GM21360 (cell line): ENCODE measurements around the gene AGO4.
"Not testable (repeated sequence)": the region's sequence is repeated elsewhere in the genome, so short reads cannot be mapped to it uniquely, and the experiment has no call there.

ENCODE experiments used
- ATAC-seq: cut with Tn5 transposase; IDR thresholded peaks from one replicate; pipeline ENCODE4 v1.9.1; 2021; ENCODE audit warnings: mild to moderate bottlenecking, moderate library complexity; ENCODE audit not compliant: unreplicated experiment

Gene AGO4

GRCh38 chr1:35807614-35808449, at the start of gene AGO4:
Gene AGO4, plus strand, starts transcription at chr1:35808016. Its CDS starts 401 bp downstream, at chr1:35808417.
- ATAC-seq = no peak

GRCh38 chr1:35762141-35762540, 45.7 kb upstream of the AGO4 start:
- no peak for ATAC-seq

GRCh38 chr1:35763201-35763600, 44.6 kb upstream of the AGO4 start:
- ATAC-seq = no peak

GRCh38 chr1:35764283-35764682, 43.5 kb upstream of the AGO4 start:
- ATAC-seq = no peak

- no peak for ATAC-seq
These were observed 39.2 kb upstream of the AGO4 start for GRCh38 chr1:35768350-35769187.

GRCh38 chr1:35769188-35769758, 38.5 kb upstream of the AGO4 start:
- peak; percentile 75 for ATAC-seq

- ATAC-seq = no peak
These were observed 34.1 kb upstream of the AGO4 start for GRCh38 chr1:35773711-35774110.

GRCh38 chr1:35776172-35776571, 31.6 kb upstream of the AGO4 start:
- not testable (repeated sequence) for ATAC-seq

- no peak for ATAC-seq
These were observed 30.7 kb upstream of the AGO4 start for GRCh38 chr1:35777109-35777508.

GRCh38 chr1:35783055-35783583, 24.7 kb upstream of the AGO4 start:
- ATAC-seq = no peak

- ATAC-seq = not testable (repeated sequence)
These were observed 23.5 kb upstream of the AGO4 start for GRCh38 chr1:35784364-35784763.

GRCh38 chr1:35788139-35788538, 19.7 kb upstream of the AGO4 start:
- ATAC-seq = no peak

- ATAC-seq = no peak
These were observed 17.1 kb upstream of the AGO4 start for GRCh38 chr1:35790670-35791069.

- no peak for ATAC-seq
These were observed 12.5 kb upstream of the AGO4 start for GRCh38 chr1:35795295-35795694.

- ATAC-seq = no peak
These were observed 10.4 kb upstream of the AGO4 start for GRCh38 chr1:35797380-35797779.

- ATAC-seq = not testable (repeated sequence)
These were observed 9.8 kb upstream of the AGO4 start for GRCh38 chr1:35798019-35798418.

GRCh38 chr1:35800167-35800887, 7.5 kb upstream of the AGO4 start:
- not testable (repeated sequence) for ATAC-seq

- ATAC-seq = no peak
These were observed 766 bp downstream of the AGO4 start for GRCh38 chr1:35808450-35809113.

GRCh38 chr1:35809114-35810095, 1.6 kb downstream of the AGO4 start:
- ATAC-seq = no peak
